Endodermal cell (in vitro differentiated cells): ENCODE results near the gene FBXL17. TPM values are rescaled to one million over a fixed set of nuclear protein-coding genes. Genes with fewer than 3 reads are reported as not detected.

Source experiments
- DNase-seq: peaks from one replicate; pipeline ENCODE4 v3.0.0-alpha.2; 2017
- H3K27ac ChIP-seq: 2 replicates; pipeline ENCODE4 v1.5.1; 2013; ENCODE audit warnings: mild to moderate bottlenecking, low read depth, low read length, moderate library complexity
- H3K27me3 ChIP-seq: 2 replicates; pipeline ENCODE4 v1.6.1; 2013; ENCODE audit warnings: mild to moderate bottlenecking, low read length, moderate library complexity; ENCODE audit not compliant: insufficient read depth, control insufficient read depth, poor library complexity, severe bottlenecking
- H3K36me3 ChIP-seq: 2 replicates; pipeline ENCODE4 v1.7.0; 2013; ENCODE audit warnings: mild to moderate bottlenecking, low read length, moderate library complexity; ENCODE audit not compliant: control insufficient read depth, insufficient read depth
- H3K4me1 ChIP-seq: one replicate; pipeline ENCODE4 v1.7.0; 2013; ENCODE audit warnings: low read length; ENCODE audit not compliant: control insufficient read depth, insufficient read depth
- H3K4me3 ChIP-seq: 2 replicates; pipeline ENCODE4 v1.5.1; 2013; ENCODE audit warnings: mild to moderate bottlenecking, low read length, moderate library complexity
- H3K9ac ChIP-seq: 2 replicates; pipeline ENCODE4 v1.6.1; 2013; ENCODE audit warnings: mild to moderate bottlenecking, low read length, moderate library complexity; ENCODE audit not compliant: poor library complexity, severe bottlenecking; ENCODE audit errors: extremely low read depth
- H3K9me3 ChIP-seq: 2 replicates; pipeline ENCODE4 v1.6.1; 2013; ENCODE audit warnings: mild to moderate bottlenecking, low read length, moderate library complexity; ENCODE audit not compliant: control insufficient read depth
- H3K27ac Mint-ChIP-seq: 2 replicates; pipeline ENCODE4 v1.8.0; 2020; ENCODE audit warnings: mixed read lengths
- H3K27me3 Mint-ChIP-seq: 2 replicates; pipeline ENCODE4 v1.8.0; 2021; ENCODE audit warnings: mild to moderate bottlenecking, mixed read lengths; ENCODE audit not compliant: insufficient read depth
- H3K36me3 Mint-ChIP-seq: 2 replicates; pipeline ENCODE4 v1.8.0; 2020; ENCODE audit warnings: low read depth, mixed read lengths
- H3K4me1 Mint-ChIP-seq: 2 replicates; pipeline ENCODE4 v1.8.0; 2020; ENCODE audit warnings: mixed read lengths
- H3K4me3 Mint-ChIP-seq: 2 replicates; pipeline ENCODE4 v1.8.0; 2020; ENCODE audit warnings: mild to moderate bottlenecking, moderate library complexity, mixed read lengths
- H3K9me3 Mint-ChIP-seq: 2 replicates; pipeline ENCODE4 v1.8.0; 2020; ENCODE audit warnings: mild to moderate bottlenecking, mixed read lengths
- CTCF ChIP-seq: fragments of 200-600 bp; sonication (generic); conservative IDR thresholded peaks from 2 replicates; pipeline ENCODE4 v1.5.0; 2021; ENCODE audit warnings: antibody characterized with exemption, mild to moderate bottlenecking
- WGBS, 2 experiments: methylation state at CpG; one replicate each; pipeline versions ENCODE4 v1.1.5 to v1.1.7; 2013; ENCODE audit warnings: missing lambda C conversion rate in 2 of 2, mixed read lengths in 1 of 2; ENCODE audit not compliant: insufficient coverage in 1 of 2, insufficient read length in 1 of 2; 5-methylcytosine and 5-hydroxymethylcytosine counted together
- total RNA-seq, 2 donors: library from RNA; stranded (reverse); fragmentation: NEBNext Ultra II Directional in 1 of 2; extraction: Animal tissue kit (Norgen Biotek cat#: 25700) in 1 of 2; gene quantifications; 2 replicates in 1 of 2; 3 replicates in 1 of 2; pipeline ENCODE4 v1.2.1, GENCODE V29; 2021

FBXL17 gene
- total RNA-seq, 2 donors from 2014 or later, result 7.4 to 8.6 TPM

GRCh38 chr5:108249785-108250426 is 132.0 kb downstream of the FBXL17 start:
- Mint-ChIP-seq H3K9me3 (no peaks in the 10 kb centered on the region), H3K27me3 (no peaks in the 10 kb centered on the region), H3K4me1 (peaks cover 14% of the 10 kb centered on the region), H3K27ac (no peak overlapping the region), H3K4me3 (no peak overlapping the region), H3K36me3 (no peaks in the 10 kb centered on the region)
- H3K27me3 ChIP-seq, result no peaks in the 10 kb centered on the region
- H3K27ac ChIP-seq, result no peak overlapping the region
- DNase-seq, result no peak
- TF ChIP-seq CTCF, result no peak
- H3K4me3 ChIP-seq, result no peak overlapping the region
- 80 to 86% methylated on average over 2 to 3 of the region's 3 CpGs for WGBS, 2 experiments
- H3K36me3 ChIP-seq, result no peaks in the 10 kb centered on the region
- H3K9ac ChIP-seq, result no peak overlapping the region
- no peaks in the 10 kb centered on the region for H3K4me1 ChIP-seq
- H3K9me3 ChIP-seq, result no peaks in the 10 kb centered on the region

- no peaks in the 10 kb centered on the region for H3K36me3 Mint-ChIP-seq
- H3K4me1 Mint-ChIP-seq, result peaks cover 14% of the 10 kb centered on the region
- no peak for TF ChIP-seq CTCF
- H3K27ac Mint-ChIP-seq, result no peak overlapping the region
- H3K9me3 Mint-ChIP-seq, result no peaks in the 10 kb centered on the region
- 95% methylated on average over 4 to 7 of the region's 7 CpGs for WGBS, 2 experiments
- Histone ChIP-seq H3K27ac (no peak overlapping the region), H3K36me3 (no peaks in the 10 kb centered on the region), H3K4me3 (no peak overlapping the region), H3K27me3 (no peaks in the 10 kb centered on the region), H3K9ac (no peak overlapping the region), H3K4me1 (no peaks in the 10 kb centered on the region), H3K9me3 (no peaks in the 10 kb centered on the region)
- no peaks in the 10 kb centered on the region for H3K27me3 Mint-ChIP-seq
- no peak overlapping the region for H3K4me3 Mint-ChIP-seq
- DNase-seq, result no peak
Measured at GRCh38 chr5:108249095-108249784, 132.7 kb downstream of the FBXL17 start.

- Histone ChIP-seq H3K4me3 (no peak overlapping the region), H3K4me1 (no peaks in the 10 kb centered on the region), H3K27me3 (no peaks in the 10 kb centered on the region), H3K9ac (no peak overlapping the region), H3K27ac (no peak overlapping the region), H3K9me3 (no peaks in the 10 kb centered on the region), H3K36me3 (no peaks in the 10 kb centered on the region)
- H3K9me3 Mint-ChIP-seq, result no peaks in the 10 kb centered on the region
- no peaks in the 10 kb centered on the region for H3K27me3 Mint-ChIP-seq
- H3K36me3 Mint-ChIP-seq, result no peaks in the 10 kb centered on the region
- TF ChIP-seq CTCF, result peak; percentile 15
- no peak overlapping the region for H3K27ac Mint-ChIP-seq
- 91 to 96% methylated on average over 4 to 10 of the region's 10 CpGs for WGBS, 2 experiments
- no peak overlapping the region for H3K4me3 Mint-ChIP-seq
- H3K4me1 Mint-ChIP-seq, result no peaks in the 10 kb centered on the region
- DNase-seq, result peak; percentile 58
Measured at GRCh38 chr5:108238936-108239887, 142.7 kb downstream of the FBXL17 start.
